Measurements from ENCODE around the gene GBP3. TPM values are rescaled to one million over a fixed set of nuclear protein-coding genes. Genes with fewer than 3 reads are reported as not detected.
A peak's percentile ranks its signal among the peaks of the same experiment; 100 is the strongest.

GBP3 gene
- total and polyA plus RNA-seq, 10 of the 15 experiments (the other 5 are each of a cell fraction or from before 2014, with no cell fraction given), result 0.21 to 3.1 (median 1.7) TPM

DNA sequence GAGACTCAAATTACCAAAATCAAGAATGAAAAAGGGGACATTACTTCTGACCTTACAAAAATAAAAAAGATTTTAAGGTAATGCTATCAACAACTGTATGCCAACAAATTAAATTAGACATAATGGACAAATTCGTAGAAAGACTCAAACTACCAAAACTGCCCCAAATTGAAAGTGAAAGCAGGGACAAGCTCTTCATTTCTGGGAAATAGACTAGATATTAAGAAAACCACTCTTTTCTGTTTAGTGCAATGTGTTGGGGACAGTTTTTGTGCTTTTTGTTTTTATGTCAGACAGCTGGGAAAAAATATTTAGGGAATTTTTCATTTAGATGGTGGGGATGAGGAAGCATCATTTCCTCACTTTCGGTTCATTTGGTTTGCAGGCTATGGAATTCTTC, 47.3 kb upstream of the GBP3 start:
- Histone ChIP-seq H3K27me3 (replicated peaks in 1 of 2; ENCODE audit: control insufficient read depth in 2 of 2, insufficient read depth in 2 of 2, low read length in 1 of 2) (no peaks in the 10 kb centered on the region), H3K4me1 (ENCODE audit: control insufficient read depth, insufficient read depth, low read length) (no peaks in the 10 kb centered on the region), H4K20me1 (ENCODE audit: control insufficient read depth, insufficient read depth) (no peaks in the 10 kb centered on the region), H3K9me3 (replicated peaks; ENCODE audit: control insufficient read depth, insufficient read depth, low read length) (no peaks in the 10 kb centered on the region), H3K9ac (ENCODE audit: control insufficient read depth, insufficient read depth, low read length) (no peak overlapping the region), H3K27ac (ENCODE audit: control insufficient read depth, insufficient read depth) (no peak overlapping the region), H3K4me2 (ENCODE audit: control insufficient read depth, insufficient read depth) (peak overlapping the region; percentile 0; the same call in 1 of the 2 replicates), H3K79me2 (ENCODE audit: control insufficient read depth, insufficient read depth, low read length) (peaks cover 1% of the 10 kb centered on the region; the same call in 1 of the 2 replicates), H2AFZ (ENCODE audit: control insufficient read depth, low read depth, low read length) (peak overlapping the region; percentile 50), H3K4me3 (no peak overlapping the region), H3K36me3 (ENCODE audit: control insufficient read depth in 2 of 2, insufficient read depth in 2 of 2, low read length in 1 of 2) (no peaks in the 10 kb centered on the region)
- RAD21 ChIA-PET (ENCODE audit: unreplicated experiment), result no interaction called here
- BruUV-seq (replicated peaks), result no TSS peak
- no peak for DNase-seq (ENCODE audit: low read depth, low spot score)
- in situ Hi-C loops (cut with MboI), result no loop called here
- POLR2A ChIA-PET, result interaction anchor here (0.7 kb wide), 1 partner anchor 48 kb away, joined by 4 read pairs; no protein-coding TSS in a partner anchor
- SMC1A ChIA-PET (ENCODE audit: uncharacterized antibody, unreplicated experiment), result interaction anchor here (0.9 to 2.9 kb wide), 6 partner anchors 8 to 130 kb away, joined by 3 to 15 read pairs (median 4); partner anchors contain the start of genes GBP3 and GBP4
- no peak for ATAC-seq
- CTCF ChIA-PET, result interaction anchor here (1.4 to 1.7 kb wide), 2 partner anchors 8 to 16 kb away, joined by 5 to 8 read pairs; no protein-coding TSS in a partner anchor
- no peak for FAIRE-seq
- intact Hi-C loops (cut with micrococcal nuclease; ENCODE audit: unreplicated experiment), result no loop called here
- 44% methylated on average over 2 of the region's 2 CpGs for WGBS (ENCODE audit: insufficient coverage, insufficient replicate concordance, low lambda C conversion rate, missing lambda C conversion rate)
- TF ChIP-seq STAT3 (IDR thresholded peaks at IDR 0.05; ENCODE audit: low read depth, low read length) (no peak), CHD2 (IDR thresholded peaks at IDR 0.05; ENCODE audit: borderline replicate concordance, low read depth, low read length) (no peak), FOXM1 (IDR thresholded peaks at IDR 0.05; ENCODE audit: low read depth, low read length) (no peak), ASH2L (IDR thresholded peaks at IDR 0.05; ENCODE audit: borderline replicate concordance, low read depth) (no peak), SMAD5 (IDR thresholded peaks at IDR 0.05; ENCODE audit: low read depth) (no peak), YBX1 (IDR thresholded peaks at IDR 0.05) (no peak), CBX5 (IDR thresholded peaks at IDR 0.05; ENCODE audit: low read depth) (no peak), RFX5 (IDR thresholded peaks at IDR 0.05; ENCODE audit: low read depth, low read length) (no peak), HDAC2 (IDR thresholded peaks at IDR 0.05) (no peak), EP300 (IDR thresholded peaks at IDR 0.05; ENCODE audit: borderline replicate concordance in 1 of 2, control insufficient read depth in 1 of 2, low read depth in 2 of 2, low read length in 2 of 2) (no peak), HDGF (IDR thresholded peaks at IDR 0.05) (no peak), SUPT20H (IDR thresholded peaks at IDR 0.05; ENCODE audit: borderline replicate concordance, control insufficient read depth, low read depth, low read length) (no peak), MEF2B (IDR thresholded peaks at IDR 0.05; ENCODE audit: partially characterized antibody, poor library complexity, severe bottlenecking) (no peak), YY1 (IDR thresholded peaks at IDR 0.05; ENCODE audit: low read depth, low read length) (no peak), CBX3 (IDR thresholded peaks at IDR 0.05; ENCODE audit: borderline replicate concordance, low read depth) (no peak)
- TF ChIP-seq, protein P1, sequence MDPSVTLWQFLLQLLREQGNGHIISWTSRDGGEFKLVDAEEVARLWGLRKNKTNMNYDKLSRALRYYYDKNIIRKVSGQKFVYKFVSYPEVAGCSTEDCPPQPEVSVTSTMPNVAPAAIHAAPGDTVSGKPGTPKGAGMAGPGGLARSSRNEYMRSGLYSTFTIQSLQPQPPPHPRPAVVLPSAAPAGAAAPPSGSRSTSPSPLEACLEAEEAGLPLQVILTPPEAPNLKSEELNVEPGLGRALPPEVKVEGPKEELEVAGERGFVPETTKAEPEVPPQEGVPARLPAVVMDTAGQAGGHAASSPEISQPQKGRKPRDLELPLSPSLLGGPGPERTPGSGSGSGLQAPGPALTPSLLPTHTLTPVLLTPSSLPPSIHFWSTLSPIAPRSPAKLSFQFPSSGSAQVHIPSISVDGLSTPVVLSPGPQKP (IDR thresholded peaks at IDR 0.05; ENCODE audit: low read depth, low read length), result no peak
- TF ChIP-seq, protein P2, sequence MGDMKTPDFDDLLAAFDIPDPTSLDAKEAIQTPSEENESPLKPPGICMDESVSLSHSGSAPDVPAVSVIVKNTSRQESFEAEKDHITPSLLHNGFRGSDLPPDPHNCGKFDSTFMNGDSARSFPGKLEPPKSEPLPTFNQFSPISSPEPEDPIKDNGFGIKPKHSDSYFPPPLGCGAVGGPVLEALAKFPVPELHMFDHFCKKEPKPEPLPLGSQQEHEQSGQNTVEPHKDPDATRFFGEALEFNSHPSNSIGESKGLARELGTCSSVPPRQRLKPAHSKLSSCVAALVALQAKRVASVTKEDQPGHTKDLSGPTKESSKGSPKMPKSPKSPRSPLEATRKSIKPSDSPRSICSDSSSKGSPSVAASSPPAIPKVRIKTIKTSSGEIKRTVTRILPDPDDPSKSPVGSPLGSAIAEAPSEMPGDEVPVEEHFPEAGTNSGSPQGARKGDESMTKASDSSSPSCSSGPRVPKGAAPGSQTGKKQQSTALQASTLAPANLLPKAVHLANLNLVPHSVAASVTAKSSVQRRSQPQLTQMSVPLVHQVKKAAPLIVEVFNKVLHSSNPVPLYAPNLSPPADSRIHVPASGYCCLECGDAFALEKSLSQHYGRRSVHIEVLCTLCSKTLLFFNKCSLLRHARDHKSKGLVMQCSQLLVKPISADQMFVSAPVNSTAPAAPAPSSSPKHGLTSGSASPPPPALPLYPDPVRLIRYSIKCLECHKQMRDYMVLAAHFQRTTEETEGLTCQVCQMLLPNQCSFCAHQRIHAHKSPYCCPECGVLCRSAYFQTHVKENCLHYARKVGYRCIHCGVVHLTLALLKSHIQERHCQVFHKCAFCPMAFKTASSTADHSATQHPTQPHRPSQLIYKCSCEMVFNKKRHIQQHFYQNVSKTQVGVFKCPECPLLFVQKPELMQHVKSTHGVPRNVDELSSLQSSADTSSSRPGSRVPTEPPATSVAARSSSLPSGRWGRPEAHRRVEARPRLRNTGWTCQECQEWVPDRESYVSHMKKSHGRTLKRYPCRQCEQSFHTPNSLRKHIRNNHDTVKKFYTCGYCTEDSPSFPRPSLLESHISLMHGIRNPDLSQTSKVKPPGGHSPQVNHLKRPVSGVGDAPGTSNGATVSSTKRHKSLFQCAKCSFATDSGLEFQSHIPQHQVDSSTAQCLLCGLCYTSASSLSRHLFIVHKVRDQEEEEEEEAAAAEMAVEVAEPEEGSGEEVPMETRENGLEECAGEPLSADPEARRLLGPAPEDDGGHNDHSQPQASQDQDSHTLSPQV (IDR thresholded peaks at IDR 0.05), result no peak
